K562 (cell line): ENCODE data around the gene ARID3C.

Experiments
- BCOR ChIP-seq: fragments of 450-650 bp; IDR thresholded peaks from 2 replicates; pipeline ENCODE4 v1.6.1; 2016
- NFIC ChIP-seq: fragments of 450-650 bp; IDR thresholded peaks from 2 replicates; pipeline ENCODE4 v1.6.1; 2017; ENCODE audit warnings: mild to moderate bottlenecking, inconsistent platforms
- ZNF384 ChIP-seq: IDR thresholded peaks from 2 replicates; pipeline ENCODE4 v1.6.1; 2012; ENCODE audit warnings: low read depth, low read length, improper control_type of control experiment
- ZNF584 ChIP-seq: fragments of 200-800 bp; sonication (Bioruptor generic); IDR thresholded peaks from 2 replicates; pipeline ENCODE4 v1.6.1; 2016; ENCODE audit warnings: low read depth, mild to moderate bottlenecking, missing genetic modification characterization, missing compliant biosample characterization
- TF ChIP-seq, protein P1 (sequence below): IDR thresholded peaks from 2 replicates; pipeline ENCODE4 v1.6.1; 2012; ENCODE audit warnings: low read depth, low read length, improper control_type of control experiment, borderline replicate concordance

DNA sequence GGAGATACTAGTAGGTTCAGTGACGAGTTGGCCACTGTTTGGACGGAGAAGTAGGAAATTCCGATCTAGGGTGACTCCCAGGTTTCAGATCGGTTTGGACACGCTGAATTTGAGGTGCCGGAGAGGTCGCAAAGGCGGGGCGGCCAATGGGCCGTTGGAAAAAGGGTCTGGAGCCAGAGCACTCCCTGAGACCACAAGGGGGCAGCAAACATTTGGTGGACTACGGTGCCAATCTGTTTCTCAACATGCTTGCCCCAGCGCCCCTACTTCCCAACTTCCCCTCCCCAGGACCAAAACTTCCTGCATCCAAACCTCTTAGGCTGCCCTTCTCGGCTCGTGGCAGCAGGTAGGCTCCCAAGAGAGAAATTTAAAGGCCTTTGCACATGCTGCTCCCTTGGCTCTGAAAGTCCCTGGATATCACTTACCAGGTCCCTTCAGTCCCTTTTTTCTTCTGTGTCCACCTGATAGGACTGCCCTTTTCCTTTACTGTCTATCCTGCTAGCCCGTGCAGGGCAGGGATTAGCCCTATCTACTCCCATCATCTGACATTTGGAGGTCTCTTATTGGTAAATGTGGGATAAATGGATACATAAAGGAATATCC, 16.0 kb downstream of the ARID3C start:
- no peak for TF ChIP-seq BCOR
- TF ChIP-seq ZNF584 (CRISPR knock-in tag) = no peak
- TF ChIP-seq, protein P1, sequence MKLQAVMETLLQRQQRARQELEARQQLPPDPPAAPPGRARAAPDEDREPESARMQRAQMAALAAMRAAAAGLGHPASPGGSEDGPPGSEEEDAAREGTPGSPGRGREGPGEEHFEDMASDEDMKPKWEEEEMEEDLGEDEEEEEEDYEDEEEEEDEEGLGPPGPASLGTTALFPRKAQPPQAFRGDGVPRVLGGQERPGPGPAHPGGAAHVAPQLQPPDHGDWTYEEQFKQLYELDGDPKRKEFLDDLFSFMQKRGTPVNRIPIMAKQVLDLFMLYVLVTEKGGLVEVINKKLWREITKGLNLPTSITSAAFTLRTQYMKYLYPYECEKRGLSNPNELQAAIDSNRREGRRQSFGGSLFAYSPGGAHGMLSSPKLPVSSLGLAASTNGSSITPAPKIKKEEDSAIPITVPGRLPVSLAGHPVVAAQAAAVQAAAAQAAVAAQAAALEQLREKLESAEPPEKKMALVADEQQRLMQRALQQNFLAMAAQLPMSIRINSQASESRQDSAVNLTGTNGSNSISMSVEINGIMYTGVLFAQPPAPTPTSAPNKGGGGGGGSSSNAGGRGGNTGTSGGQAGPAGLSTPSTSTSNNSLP = no peak
- TF ChIP-seq NFIC = no peak
- no peak for TF ChIP-seq ZNF384
